GM20000 (cell line): ENCODE measurements around the gene SLC2A10.

Source experiments
- DNase-seq: peaks from one replicate; pipeline ENCODE4 v3.0.0; 2012; ENCODE audit warnings: low spot score
- TF ChIP-seq, protein P1 (sequence below): IDR thresholded peaks from 2 replicates; pipeline ENCODE4 v1.5.1; 2012; ENCODE audit warnings: mild to moderate bottlenecking, control low read depth; ENCODE audit errors: extremely low read depth, missing control alignments

SLC2A10 gene

DNA sequence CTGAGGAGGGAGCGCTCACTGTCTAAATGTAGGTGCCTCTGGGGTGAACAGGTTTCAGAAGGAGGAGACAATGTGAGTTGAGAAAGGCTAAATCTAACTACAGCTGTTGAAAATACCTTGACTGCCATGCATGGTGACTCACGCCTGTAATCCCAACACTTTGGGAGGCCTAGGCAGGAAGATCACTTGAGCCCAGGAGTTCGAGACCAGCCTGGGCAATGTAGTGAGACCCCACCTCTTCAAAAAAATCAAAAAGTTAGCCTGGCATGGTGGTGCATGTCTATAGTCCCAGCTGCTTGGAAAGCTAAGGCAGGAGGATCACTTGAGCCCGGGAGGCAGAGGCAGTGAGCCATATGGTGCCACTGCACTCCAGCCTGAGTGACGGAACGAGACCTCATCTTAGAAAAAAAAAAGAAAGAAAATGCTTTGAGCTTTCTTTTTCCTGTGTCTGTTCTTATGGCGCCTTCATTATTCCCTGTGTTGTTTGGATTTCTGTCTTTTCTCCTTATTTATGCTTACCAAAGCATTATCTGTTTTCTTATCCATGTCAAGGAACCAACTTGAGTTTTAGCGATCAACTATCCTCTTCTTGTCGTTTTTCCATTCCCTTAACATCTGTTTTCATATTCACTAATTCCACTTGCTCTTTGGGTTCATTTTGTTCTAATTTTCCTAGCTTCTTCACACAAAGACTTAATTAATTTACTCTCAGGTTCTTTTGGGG, 8.5 kb downstream of the SLC2A10 start:
- TF ChIP-seq, protein P1, sequence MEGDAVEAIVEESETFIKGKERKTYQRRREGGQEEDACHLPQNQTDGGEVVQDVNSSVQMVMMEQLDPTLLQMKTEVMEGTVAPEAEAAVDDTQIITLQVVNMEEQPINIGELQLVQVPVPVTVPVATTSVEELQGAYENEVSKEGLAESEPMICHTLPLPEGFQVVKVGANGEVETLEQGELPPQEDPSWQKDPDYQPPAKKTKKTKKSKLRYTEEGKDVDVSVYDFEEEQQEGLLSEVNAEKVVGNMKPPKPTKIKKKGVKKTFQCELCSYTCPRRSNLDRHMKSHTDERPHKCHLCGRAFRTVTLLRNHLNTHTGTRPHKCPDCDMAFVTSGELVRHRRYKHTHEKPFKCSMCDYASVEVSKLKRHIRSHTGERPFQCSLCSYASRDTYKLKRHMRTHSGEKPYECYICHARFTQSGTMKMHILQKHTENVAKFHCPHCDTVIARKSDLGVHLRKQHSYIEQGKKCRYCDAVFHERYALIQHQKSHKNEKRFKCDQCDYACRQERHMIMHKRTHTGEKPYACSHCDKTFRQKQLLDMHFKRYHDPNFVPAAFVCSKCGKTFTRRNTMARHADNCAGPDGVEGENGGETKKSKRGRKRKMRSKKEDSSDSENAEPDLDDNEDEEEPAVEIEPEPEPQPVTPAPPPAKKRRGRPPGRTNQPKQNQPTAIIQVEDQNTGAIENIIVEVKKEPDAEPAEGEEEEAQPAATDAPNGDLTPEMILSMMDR = no peak
- no peak for DNase-seq

DNA sequence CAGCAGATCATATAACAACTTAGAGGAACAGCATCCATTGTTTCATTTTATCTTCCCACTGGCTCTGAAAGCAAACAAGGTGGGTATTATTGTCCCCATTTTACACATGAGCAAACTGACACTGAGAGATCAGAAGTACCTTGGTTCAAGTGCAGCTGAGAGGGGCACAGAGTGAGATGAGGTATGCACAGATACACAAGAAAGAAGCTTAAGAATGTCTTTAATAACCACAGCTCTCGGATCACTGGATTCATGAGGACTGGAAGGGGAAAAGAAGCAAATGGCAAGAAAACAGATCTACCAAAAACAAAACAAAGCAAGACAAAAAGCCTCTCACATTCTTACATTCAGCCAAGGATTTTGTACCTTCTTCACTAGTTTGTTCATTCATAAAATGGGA, 10.6 kb downstream of the SLC2A10 start:
- no peak for DNase-seq
- TF ChIP-seq, protein P1 = no peak

DNA sequence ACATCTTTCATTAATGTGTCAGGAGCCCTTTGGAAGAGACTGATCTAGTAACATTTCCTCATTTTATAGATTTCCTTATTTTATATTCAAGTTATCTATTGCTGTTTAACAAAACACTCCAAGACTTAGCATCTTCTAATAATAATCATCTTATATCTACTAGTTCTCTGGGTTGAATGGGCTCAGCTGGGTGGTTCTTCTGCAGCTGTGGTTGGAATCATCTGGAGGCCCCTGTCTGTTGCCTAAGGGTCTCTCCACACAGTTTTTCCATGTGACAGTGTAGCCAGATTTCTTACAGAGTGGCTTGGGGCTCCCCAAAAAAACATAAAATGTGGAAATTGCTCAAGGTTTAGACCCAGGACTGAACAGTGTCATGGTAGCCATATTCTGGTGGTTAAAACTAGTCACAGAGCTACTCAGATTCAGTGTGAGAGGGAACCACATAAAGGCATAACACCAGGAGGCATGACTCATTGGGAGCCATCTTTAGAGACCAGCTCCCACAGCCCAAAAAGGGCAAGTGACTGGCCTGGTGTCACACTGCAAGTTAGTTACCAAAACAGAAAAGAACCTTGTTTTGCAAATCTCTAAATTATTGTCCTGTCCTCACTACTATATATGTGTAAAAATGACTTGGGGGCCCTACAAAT, 11.5 kb downstream of the SLC2A10 start:
- DNase-seq = no peak
- TF ChIP-seq, protein P1 = no peak

DNA sequence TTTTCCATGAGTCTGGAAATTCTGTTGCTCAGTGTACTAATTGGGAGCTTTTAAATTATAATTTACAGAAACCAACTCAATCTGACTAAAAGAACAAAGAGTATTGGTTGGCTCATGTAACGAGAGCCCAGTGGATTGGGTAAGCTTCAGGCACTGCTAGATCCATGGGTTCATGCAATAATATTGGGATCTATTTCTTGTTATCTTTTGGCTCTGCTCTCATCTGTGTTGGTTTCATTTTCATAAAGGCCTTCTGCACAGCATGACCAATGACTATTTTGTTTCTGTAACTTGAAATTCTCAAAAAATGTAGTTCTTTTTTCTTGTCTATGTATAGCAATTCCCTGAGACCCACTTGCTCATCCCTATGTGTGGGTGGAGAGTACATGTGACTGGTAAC, 12.0 kb downstream of the SLC2A10 start:
- no peak for DNase-seq
- TF ChIP-seq, protein P1 = no peak

DNA sequence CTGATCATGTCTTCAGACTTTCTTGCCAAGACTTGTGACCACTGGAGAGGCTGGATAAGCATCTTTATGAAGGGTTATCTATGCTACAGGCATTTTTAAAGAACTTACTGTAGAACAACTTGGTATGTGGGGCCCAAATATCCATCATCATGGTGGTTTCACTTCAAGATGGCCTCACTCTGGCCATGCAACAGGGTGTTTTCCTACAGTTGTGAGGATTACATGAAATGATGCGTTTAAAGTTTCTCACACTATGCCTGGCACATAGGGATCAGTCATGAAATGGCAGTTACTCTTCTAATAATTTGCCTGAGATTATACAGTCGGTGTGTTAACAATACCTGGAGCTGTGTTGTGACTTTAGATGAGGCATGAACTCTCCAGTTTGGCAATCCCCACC, 13.0 kb downstream of the SLC2A10 start:
- no peak for DNase-seq
- TF ChIP-seq, protein P1 = no peak

DNA sequence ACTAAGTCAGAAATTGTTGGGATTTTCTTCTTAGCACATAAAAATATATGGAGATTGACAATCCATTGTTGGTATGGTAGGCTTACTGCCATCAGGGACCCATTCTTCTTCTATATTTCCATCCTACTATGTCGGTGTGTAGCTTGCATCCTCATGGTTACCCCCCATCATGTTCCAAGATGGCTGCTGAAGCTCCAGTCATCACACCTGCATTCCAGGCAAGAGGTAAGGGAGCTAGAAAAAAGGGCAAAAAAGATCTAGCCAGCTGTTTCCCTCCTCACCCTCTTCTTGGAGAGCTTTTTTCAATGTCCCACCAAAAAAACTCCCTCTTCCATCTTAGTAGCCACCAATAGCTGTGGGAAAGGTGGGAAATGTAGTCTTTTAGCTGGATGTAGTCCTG, 13.6 kb downstream of the SLC2A10 start:
- no peak for DNase-seq
- TF ChIP-seq, protein P1 = no peak

DNA sequence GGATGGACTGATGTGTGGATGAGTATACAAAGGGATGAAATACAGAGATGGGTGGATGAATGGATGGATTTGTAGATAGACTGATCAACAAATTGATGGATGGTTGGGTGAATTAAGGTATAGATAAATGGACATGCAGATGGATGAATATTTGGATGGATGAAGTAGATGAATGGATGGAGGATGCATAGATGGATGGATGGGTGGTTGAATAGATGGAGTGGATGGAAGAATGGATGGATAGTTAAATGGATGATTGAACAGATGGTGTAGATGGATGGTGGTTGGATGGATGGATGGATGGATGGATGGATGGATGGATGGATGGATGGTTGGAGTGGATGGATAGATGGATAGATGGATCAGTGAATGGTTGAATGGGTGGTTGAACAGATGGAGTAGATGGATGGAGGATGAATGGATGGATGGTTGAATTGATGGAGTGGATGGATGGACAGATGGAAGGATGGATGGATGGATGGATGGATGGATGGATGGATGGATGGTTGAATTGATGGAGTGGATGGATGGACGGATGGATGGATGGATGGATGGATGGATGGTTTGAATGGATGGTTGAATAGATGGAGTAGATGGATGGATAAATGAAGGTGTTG, 15.0 kb downstream of the SLC2A10 start:
- TF ChIP-seq, protein P1 = no peak
- DNase-seq = no peak
